HS-27A (cell line): ENCODE data around the gene NBAS.

Experiments
- DNase-seq: peaks from one replicate; pipeline ENCODE4 v3.0.0-alpha.2; 2012; ENCODE audit warnings: low read depth, missing footprints

The NBAS gene

GRCh38 chr2:15205562-15205961 lies 355.6 kb downstream of the NBAS start:
- DNase-seq = no peak

DNA sequence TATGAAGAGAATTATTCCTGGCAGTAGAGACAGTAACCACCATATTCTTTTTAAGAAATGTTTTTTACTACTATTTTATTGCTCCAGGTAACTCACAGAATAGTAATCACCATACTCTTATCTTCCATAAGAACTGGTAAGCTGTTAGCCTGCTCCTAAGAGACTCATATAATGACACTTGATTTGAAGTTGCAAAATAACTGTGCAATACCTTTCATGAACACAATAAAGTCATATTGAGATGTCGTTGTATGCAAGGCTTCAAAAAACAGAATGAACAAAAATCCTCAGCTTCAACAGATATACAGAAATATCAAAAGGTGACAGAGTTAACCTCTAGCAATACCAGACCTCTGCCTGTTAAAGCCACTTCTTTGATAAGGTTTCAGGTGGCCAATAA lies 360.1 kb downstream of the NBAS start:
- DNase-seq = no peak

- DNase-seq = no peak
These were observed 360.6 kb downstream of the NBAS start for GRCh38 chr2:15200581-15200980.

DNA sequence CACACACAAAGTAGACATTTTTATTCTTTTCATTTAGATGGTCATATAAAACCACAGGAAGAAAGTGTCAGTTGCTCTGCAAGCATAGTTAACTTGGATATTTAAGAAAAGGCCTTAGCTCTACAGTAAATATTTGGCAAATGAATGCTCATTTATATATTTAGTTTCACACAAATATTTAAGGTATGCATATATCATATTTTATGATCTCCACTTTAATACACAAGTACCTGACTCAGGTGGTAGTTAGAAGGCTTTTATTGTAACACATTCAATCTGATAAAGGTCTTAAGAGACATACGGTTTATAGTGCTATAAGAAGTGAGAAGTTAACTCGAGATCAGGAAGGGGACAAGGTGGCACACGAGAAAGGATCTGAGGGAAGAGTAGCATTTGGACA lies 363.1 kb downstream of the NBAS start:
- no peak for DNase-seq

DNA sequence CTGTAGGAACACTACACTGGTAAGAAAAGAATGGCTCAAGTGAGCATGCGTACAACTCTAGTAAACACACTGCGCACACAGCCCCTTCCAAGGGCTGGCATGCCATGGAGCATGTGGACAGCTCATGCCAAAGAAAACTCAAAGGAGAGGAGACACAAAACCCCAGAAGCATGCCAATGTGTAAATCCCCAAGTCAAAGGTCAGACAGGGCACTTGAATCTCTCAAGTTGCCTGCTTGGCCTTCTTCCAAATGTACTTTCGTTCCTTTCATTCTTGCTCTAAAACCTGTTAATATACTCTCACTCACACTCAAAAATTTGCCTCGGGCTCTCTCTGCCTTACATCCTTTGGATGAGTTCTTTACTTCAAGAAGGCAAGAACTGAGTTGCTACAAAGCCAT lies 365.3 kb downstream of the NBAS start:
- no peak for DNase-seq

- no peak for DNase-seq
These were observed 369.3 kb downstream of the NBAS start for GRCh38 chr2:15191789-15192188.

GRCh38 chr2:15189216-15189615 lies 371.9 kb downstream of the NBAS start:
- no peak for DNase-seq

DNA sequence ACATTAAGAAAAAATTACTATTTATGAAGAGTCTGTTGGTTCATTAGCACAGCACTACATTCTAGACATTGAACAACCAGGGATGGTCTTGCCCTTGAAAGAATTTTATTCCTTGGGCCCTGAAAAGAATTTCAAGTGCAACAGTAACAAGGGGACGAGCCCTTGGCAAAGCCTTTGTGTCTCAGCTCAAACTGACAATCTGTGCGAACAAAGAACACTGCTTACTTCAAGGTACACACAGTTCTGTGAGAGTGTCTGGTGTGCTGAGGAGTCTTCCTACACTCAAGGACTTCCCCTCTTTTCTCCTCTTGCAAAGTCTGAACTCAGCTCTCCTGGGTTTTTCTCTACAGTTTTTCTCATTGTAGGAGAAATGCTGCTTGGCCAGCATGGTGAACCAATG lies 373.4 kb downstream of the NBAS start:
- DNase-seq = no peak

- DNase-seq = no peak
These were observed 375.0 kb downstream of the NBAS start for GRCh38 chr2:15186118-15186517.

DNA sequence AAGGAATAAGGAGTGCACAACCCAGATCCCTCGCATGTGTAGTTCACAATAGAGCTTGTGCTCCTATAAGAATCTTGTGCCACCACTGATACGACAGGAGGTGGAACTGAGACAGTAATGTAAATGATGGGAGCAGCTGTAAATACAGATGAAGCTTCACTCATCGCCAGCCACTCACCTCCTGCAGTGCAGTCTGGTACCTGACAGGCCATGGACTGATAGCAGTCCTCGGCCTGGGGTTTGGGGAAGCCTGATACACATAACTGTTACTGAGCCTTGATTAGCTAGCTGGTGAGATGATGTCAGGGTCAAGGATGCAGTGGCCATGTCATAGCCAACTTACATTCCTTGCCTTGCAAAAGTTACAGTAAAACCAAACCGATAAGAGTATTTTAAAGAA lies 376.6 kb downstream of the NBAS start:
- DNase-seq = no peak

DNA sequence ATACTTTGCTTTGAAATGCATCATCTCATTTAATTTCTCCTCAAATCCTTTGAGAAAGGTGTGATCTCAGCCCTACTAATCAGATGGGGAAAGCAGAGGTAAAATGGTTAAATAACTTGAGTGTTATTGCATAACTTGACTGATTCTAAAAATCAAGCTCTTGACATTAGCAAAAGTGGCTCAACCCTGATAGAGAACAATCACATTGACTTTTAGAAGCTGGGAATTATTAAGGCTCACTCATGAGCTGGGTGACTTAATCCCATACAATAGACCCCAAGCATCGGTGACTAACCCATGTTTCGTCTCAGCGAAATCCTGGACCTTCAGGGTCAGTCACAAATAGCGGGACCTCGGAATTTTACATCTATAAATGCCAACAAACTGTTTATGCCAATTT lies 378.9 kb downstream of the NBAS start:
- no peak for DNase-seq

GRCh38 chr2:15181092-15181745 lies 379.9 kb downstream of the NBAS start:
- no peak for DNase-seq

GRCh38 chr2:15180379-15180778 lies 380.8 kb downstream of the NBAS start:
- no peak for DNase-seq

- DNase-seq = no peak
These were observed 382.2 kb downstream of the NBAS start for GRCh38 chr2:15178946-15179345.

DNA sequence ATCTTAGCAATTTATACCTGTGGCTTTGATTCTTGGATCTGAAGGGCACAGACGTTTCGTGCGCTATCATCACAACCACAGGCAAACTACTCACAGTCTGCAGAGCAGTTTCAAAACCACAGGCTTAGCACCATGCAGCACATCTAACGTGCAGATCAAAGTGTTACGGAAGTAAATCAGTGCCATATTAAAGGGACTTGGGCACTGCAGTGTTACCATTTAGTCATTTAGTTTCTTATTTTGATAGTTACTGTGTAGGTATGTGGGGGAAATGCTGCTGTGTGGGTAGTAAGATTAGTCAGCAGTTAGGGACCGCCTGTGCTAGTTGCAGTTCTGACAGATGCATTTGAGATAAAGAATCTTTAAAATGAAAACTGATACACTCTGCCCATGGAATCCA lies 384.0 kb downstream of the NBAS start:
- DNase-seq = peak; percentile 30

GRCh38 chr2:15176604-15177003 lies 384.5 kb downstream of the NBAS start:
- no peak for DNase-seq

- no peak for DNase-seq
These were observed 386.6 kb downstream of the NBAS start for GRCh38 chr2:15174567-15174966.

- no peak for DNase-seq
These were observed 387.6 kb downstream of the NBAS start for GRCh38 chr2:15173501-15173900.

- DNase-seq = no peak
These were observed 388.3 kb downstream of the NBAS start for GRCh38 chr2:15172825-15173224.

DNA sequence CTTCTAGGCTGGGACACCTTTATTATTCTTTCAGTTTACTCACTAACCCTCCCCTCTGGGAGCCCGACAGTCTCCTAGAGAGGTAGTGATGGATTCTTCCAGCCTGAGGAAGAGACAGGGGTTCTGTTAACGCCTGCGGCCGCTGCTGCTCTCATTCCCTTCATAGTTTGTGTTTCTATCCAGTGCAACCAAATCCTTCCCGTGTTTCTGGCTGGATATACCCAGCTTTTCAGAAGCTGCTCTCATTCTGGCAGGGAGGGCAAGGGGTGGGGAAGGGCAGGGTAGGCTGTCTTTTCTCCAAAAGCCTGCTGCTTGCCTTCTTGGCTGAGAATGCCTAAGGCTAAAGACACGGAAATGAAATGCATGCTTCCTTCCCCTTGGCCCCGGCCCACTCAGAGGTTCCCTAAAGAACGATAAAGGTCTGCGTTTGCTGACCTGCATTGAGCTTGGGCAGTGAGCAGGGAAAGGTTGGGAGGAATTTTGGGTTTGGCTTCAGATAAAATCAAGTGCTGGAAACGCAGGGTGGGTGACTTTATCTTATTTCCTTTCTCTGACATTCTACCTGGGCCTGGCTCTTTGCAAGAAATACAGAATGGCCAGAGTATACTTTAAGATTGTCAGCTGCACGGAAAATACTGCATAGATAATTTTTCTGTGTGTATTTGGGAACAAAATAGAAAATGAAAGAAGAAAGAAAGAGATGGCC lies 390.9 kb downstream of the NBAS start:
- peak; percentile 36 for DNase-seq

GRCh38 chr2:15169326-15170069 lies 391.6 kb downstream of the NBAS start:
- peak; percentile 99 for DNase-seq

GRCh38 chr2:15168116-15168515 lies 393.0 kb downstream of the NBAS start:
- no peak for DNase-seq

- DNase-seq = no peak
These were observed 394.3 kb downstream of the NBAS start for GRCh38 chr2:15166878-15167277.
